Adipocyte (in vitro differentiated cells): ENCODE data around the gene ACACB.

Experiments
- DNase-seq: peaks from one replicate; pipeline ENCODE4 v3.0.0-alpha.2; 2015; ENCODE audit warnings: low read depth
- H3K27me3 ChIP-seq: replicated peaks from 2 replicates; pipeline ENCODE4 v1.7.0; 2013; ENCODE audit warnings: mild to moderate bottlenecking, low read length, moderate library complexity; ENCODE audit not compliant: control insufficient read depth, insufficient read depth
- H3K36me3 ChIP-seq: 2 replicates; pipeline ENCODE4 v1.7.0; 2013; ENCODE audit warnings: low read length, mild to moderate bottlenecking, moderate library complexity; ENCODE audit not compliant: control insufficient read depth, insufficient read depth, severe bottlenecking
- H3K4me1 ChIP-seq: 2 replicates; pipeline ENCODE4 v1.7.0; 2013; ENCODE audit warnings: mild to moderate bottlenecking, low read length, moderate library complexity; ENCODE audit not compliant: control insufficient read depth, insufficient read depth
- H3K4me3 ChIP-seq: 2 replicates; pipeline ENCODE4 v1.7.0; 2013; ENCODE audit warnings: mild to moderate bottlenecking, low read length, moderate library complexity
- H3K9ac ChIP-seq: 2 replicates; pipeline ENCODE4 v1.7.0; 2013; ENCODE audit warnings: mild to moderate bottlenecking, low read length, moderate library complexity
- H3K9me3 ChIP-seq: 2 replicates; pipeline ENCODE4 v1.7.0; 2013; ENCODE audit warnings: mild to moderate bottlenecking, low read length, moderate library complexity; ENCODE audit not compliant: control insufficient read depth

ACACB gene

GRCh38 chr12:109286252-109286651, 169.9 kb downstream of the ACACB start:
- DNase-seq, result no peak
- Histone ChIP-seq H3K36me3 (no peaks in the 10 kb centered on the region), H3K4me3 (no peak overlapping the region), H3K4me1 (no peaks in the 10 kb centered on the region), H3K9me3 (no peaks in the 10 kb centered on the region), H3K9ac (no peak overlapping the region), H3K27me3 (peaks cover 3% of the 10 kb centered on the region)

GRCh38 chr12:109286652-109287051, 170.3 kb downstream of the ACACB start:
- Histone ChIP-seq H3K27me3 (peaks cover 3% of the 10 kb centered on the region), H3K36me3 (no peaks in the 10 kb centered on the region), H3K9ac (no peak overlapping the region), H3K4me3 (no peak overlapping the region), H3K4me1 (peaks cover 3% of the 10 kb centered on the region), H3K9me3 (no peaks in the 10 kb centered on the region)
- DNase-seq, result no peak

GRCh38 chr12:109287181-109287580, 170.8 kb downstream of the ACACB start:
- Histone ChIP-seq H3K9ac (no peak overlapping the region), H3K9me3 (no peaks in the 10 kb centered on the region), H3K27me3 (peaks cover 7% of the 10 kb centered on the region), H3K4me3 (no peak overlapping the region), H3K4me1 (peaks cover 3% of the 10 kb centered on the region), H3K36me3 (no peaks in the 10 kb centered on the region)
- no peak for DNase-seq

GRCh38 chr12:109287811-109288469, 171.6 kb downstream of the ACACB start:
- no peaks in the 10 kb centered on the region for H3K9me3 ChIP-seq
- no peaks in the 10 kb centered on the region for H3K36me3 ChIP-seq
- no peak for DNase-seq
- H3K4me1 ChIP-seq, result peaks cover 3% of the 10 kb centered on the region
- H3K27me3 ChIP-seq, result peaks cover 8% of the 10 kb centered on the region
- H3K9ac ChIP-seq, result no peak overlapping the region
- H3K4me3 ChIP-seq, result no peak overlapping the region

GRCh38 chr12:109288571-109288970, 172.2 kb downstream of the ACACB start:
- Histone ChIP-seq H3K4me1 (peaks cover 3% of the 10 kb centered on the region), H3K9me3 (no peaks in the 10 kb centered on the region), H3K4me3 (no peak overlapping the region), H3K9ac (no peak overlapping the region), H3K36me3 (no peaks in the 10 kb centered on the region), H3K27me3 (peaks cover 14% of the 10 kb centered on the region)
- no peak for DNase-seq

GRCh38 chr12:109289004-109289403, 172.6 kb downstream of the ACACB start:
- H3K9ac ChIP-seq, result no peak overlapping the region
- H3K4me3 ChIP-seq, result no peak overlapping the region
- H3K4me1 ChIP-seq, result peaks cover 3% of the 10 kb centered on the region
- H3K9me3 ChIP-seq, result no peaks in the 10 kb centered on the region
- H3K36me3 ChIP-seq, result no peaks in the 10 kb centered on the region
- DNase-seq, result no peak
- H3K27me3 ChIP-seq, result peaks cover 17% of the 10 kb centered on the region

GRCh38 chr12:109289551-109289950, 173.2 kb downstream of the ACACB start:
- H3K27me3 ChIP-seq, result peaks cover 21% of the 10 kb centered on the region
- no peak overlapping the region for H3K4me3 ChIP-seq
- H3K4me1 ChIP-seq, result peaks cover 3% of the 10 kb centered on the region
- no peaks in the 10 kb centered on the region for H3K36me3 ChIP-seq
- H3K9me3 ChIP-seq, result no peaks in the 10 kb centered on the region
- no peak overlapping the region for H3K9ac ChIP-seq
- no peak for DNase-seq

- no peak for DNase-seq
Observed at GRCh38 chr12:109290061-109290460, 173.7 kb downstream of the ACACB start.

GRCh38 chr12:109291117-109291516, 174.7 kb downstream of the ACACB start:
- Histone ChIP-seq H3K4me3 (no peak overlapping the region), H3K27me3 (peaks cover 32% of the 10 kb centered on the region), H3K9ac (no peak overlapping the region), H3K9me3 (no peaks in the 10 kb centered on the region), H3K36me3 (no peaks in the 10 kb centered on the region), H3K4me1 (peaks cover 3% of the 10 kb centered on the region)
- DNase-seq, result no peak

More at GRCh38 chr12:109290061-109290460, 173.7 kb downstream of the ACACB start:
- Histone ChIP-seq H3K27me3 (peaks cover 24% of the 10 kb centered on the region), H3K4me1 (peaks cover 3% of the 10 kb centered on the region), H3K9ac (no peak overlapping the region), H3K36me3 (no peaks in the 10 kb centered on the region), H3K9me3 (no peaks in the 10 kb centered on the region), H3K4me3 (no peak overlapping the region)

- Histone ChIP-seq H3K27me3 (peaks cover 38% of the 10 kb centered on the region), H3K4me1 (peaks cover 3% of the 10 kb centered on the region), H3K36me3 (no peaks in the 10 kb centered on the region), H3K9ac (no peak overlapping the region), H3K4me3 (no peak overlapping the region), H3K9me3 (no peaks in the 10 kb centered on the region)
- DNase-seq, result peak; percentile 31
Observed at GRCh38 chr12:109291521-109292341, 175.3 kb downstream of the ACACB start.

- Histone ChIP-seq H3K9me3 (no peaks in the 10 kb centered on the region), H3K4me1 (peaks cover 3% of the 10 kb centered on the region), H3K36me3 (no peaks in the 10 kb centered on the region), H3K27me3 (peaks cover 42% of the 10 kb centered on the region), H3K9ac (no peak overlapping the region), H3K4me3 (no peak overlapping the region)
- no peak for DNase-seq
Observed at GRCh38 chr12:109292342-109292711, 175.9 kb downstream of the ACACB start.
